Heart left ventricle (tissue), 16 donors: ENCODE measurements around the gene CYB561A3. TPM values are rescaled to one million over a fixed set of nuclear protein-coding genes. Genes with fewer than 3 reads are reported as not detected.

Source experiments
- ATAC-seq, 4 donors: fragments of 200-7000 bp; cut with Tn5 transposase; one replicate each; pipeline ENCODE4 v1.9.1; 2020 to 2022; ENCODE audit warnings: moderate library complexity in 4 of 4, mild to moderate bottlenecking in 3 of 4, moderate number of reproducible peaks in 1 of 4
- DNase-seq, 5 donors: peaks; one replicate each; pipeline ENCODE4 v3.0.0-alpha.2; 2020
- H3K27ac ChIP-seq, 12 donors: fragments of 200-600 bp; sonication (generic) in 4 of 12; one replicate each; pipeline versions ENCODE4 v1.5.0 to v1.8.0; 2016 to 2022; ENCODE audit warnings: mild to moderate bottlenecking in 2 of 12
- H3K27me3 ChIP-seq, 9 donors: fragments of 200-600 bp; sonication (generic) in 2 of 9; one replicate each; pipeline versions ENCODE4 v1.5.1 to v1.8.0; 2016 to 2022; ENCODE audit warnings: mild to moderate bottlenecking in 3 of 9
- H3K36me3 ChIP-seq, 9 donors: fragments of 200-600 bp; sonication (generic) in 2 of 9; one replicate each; pipeline versions ENCODE4 v1.5.0 to v1.8.0; 2018 to 2022; ENCODE audit warnings: mild to moderate bottlenecking in 2 of 9
- H3K4me1 ChIP-seq, 12 donors: fragments of 200-600 bp; sonication (generic) in 4 of 12; one replicate each; pipeline versions ENCODE4 v1.5.0 to v1.8.0; 2016 to 2022; ENCODE audit warnings: mild to moderate bottlenecking in 3 of 12
- H3K4me3 ChIP-seq, 12 donors: fragments of 200-600 bp; sonication (generic) in 4 of 12; one replicate each; pipeline versions ENCODE4 v1.5.0 to v1.8.0; 2017 to 2022; ENCODE audit warnings: mild to moderate bottlenecking in 9 of 12, moderate library complexity in 4 of 12
- H3K9me3 ChIP-seq, 12 donors: fragments of 200-600 bp; sonication (generic) in 4 of 12; one replicate each; pipeline versions ENCODE4 v1.5.0 to v1.8.0; 2016 to 2022; ENCODE audit warnings: mild to moderate bottlenecking in 1 of 12
- POLR2A ChIP-seq, 2 donors: fragments of 450-650 bp; IDR thresholded peaks; one replicate each; pipeline ENCODE4 v1.6.1; 2017; ENCODE audit warnings: antibody characterized with exemption in 2 of 2, mild to moderate bottlenecking in 2 of 2, moderate library complexity in 2 of 2
- whole genome bisulfite sequencing, 4 donors: extraction: QIAGEN DNeasy Blood & Tissue Kit in 2 of 4; methylation state at CpG; one replicate each; pipeline versions ENCODE4 v1.1.5 to v1.1.7; 2013 to 2018; 5-methylcytosine and 5-hydroxymethylcytosine counted together
- intact Hi-C, 10 donors: fragments of 100-400 bp; cut with DNase I; formaldehyde crosslinking; loops; one replicate each; pipeline versions ENCODE4 v1.11.1 to v1.14.2; 2022
- polyA plus RNA-seq, 2 donors: library from polyadenylated mRNA; stranded (reverse); fragments of 200-250 nt; gene quantifications; one replicate each; pipeline ENCODE4 v1.2.3, GENCODE V29; 2013
- total RNA-seq, 9 donors: library from RNA; depleted of rRNA in 2 of 9; stranded (reverse); fragments of >200 nt in 2 of 9; fragmentation: NEBNext Ultra II Directional in 3 of 9; extraction: Animal tissue kit (Norgen Biotek cat#: 25700) in 3 of 9; gene quantifications; one replicate each; pipeline versions ENCODE4 v1.1.0 to v1.2.4, GENCODE V29; 2016 to 2023
- TF ChIP-seq, protein P1 (sequence below), 12 donors: fragments of 200-600 bp; sonication (generic) in 4 of 12; IDR thresholded peaks; one replicate each; pipeline versions ENCODE4 v1.5.0 to v1.8.0; 2018 to 2022; ENCODE audit warnings: antibody characterized with exemption in 12 of 12, mild to moderate bottlenecking in 5 of 12
- donor health status: ischemic (EF 13 %, LVEDD 7.1; RV severe dilation, severe dysfunction).
- donor health status: healthy with polysubstance abuse.
- donor health status: DM: no; HTN: yes; CAD: no.
- donor health status: DM: no; HTN: no; CAD: no.
- donor health status: ischemic (EF 25% LVEDD 6.9; RV normal size, moderate dysfunction).
- donor health status: ischemic (EF 25% LVEDD 5.7; RV mildly dilated, moderate dysfunction).
- donor health status: healthy.
- donor health status: DM: yes; HTN: yes; CAD: no.
- donor health status: ischemic (EF 35%, LVEDD 5.7; RV mildly dilated, moderate dysfunction).
- donor health status: nonischemic (EF 11% LVEDD 7.7; RV severe dilation, severe dysfunction).
- donor health status: DM: yes; HTN: yes; CAD: no.
- donor health status: PGD.
- donor health status: ischemic (EF 29% LVEDD 5.4; RV normal size, mild dysfunction).
- donor health status: nonischemic (EF 23%, LVEDD 6.1; RV moderate dilation, normal function).

CYB561A3 gene
- total and polyA plus RNA-seq, 11 donors = 6.7 to 23.9 (median 11.9) TPM

DNA sequence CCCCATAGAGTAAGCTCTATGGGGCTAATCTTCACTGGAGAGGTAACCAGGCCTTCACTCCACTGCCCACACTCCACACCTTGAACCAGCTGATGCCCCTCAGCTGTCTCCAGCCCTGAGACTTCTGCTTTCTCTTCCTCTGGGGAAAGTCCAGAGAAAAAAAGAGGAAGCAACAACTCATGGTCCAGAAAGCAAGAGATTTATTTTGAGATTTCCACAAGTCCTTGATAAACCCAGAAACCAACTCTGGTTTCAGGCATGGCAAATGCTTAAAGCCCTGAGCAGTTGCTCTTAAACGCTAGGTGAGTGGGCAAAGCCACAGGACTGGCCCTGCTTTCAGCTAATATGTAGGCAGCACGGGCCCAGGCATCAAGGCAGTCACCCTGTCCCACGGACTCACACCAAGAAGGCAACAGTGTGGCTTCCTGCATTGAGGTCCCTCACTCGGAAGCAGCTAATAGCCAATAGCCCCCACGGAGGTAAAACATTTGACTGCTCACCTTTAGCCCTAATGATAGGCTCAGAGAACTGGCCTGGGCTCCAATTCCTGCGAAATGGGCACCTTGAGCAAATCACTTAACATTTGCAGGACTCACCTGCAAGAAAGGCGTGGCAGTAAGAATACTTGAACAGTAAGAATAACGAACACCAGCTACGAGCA is 4.3 kb downstream of the CYB561A3 start:
- Histone ChIP-seq H3K4me3 (peak overlapping the region in 1 of 12 donors; percentile 5), H3K27ac (peak overlapping the region in 1 of 12 donors; percentile 86), H3K36me3 (peaks cover 0 to 41% (median 15%) of the 10 kb centered on the region in 9 donors), H3K9me3 (no peaks in the 10 kb centered on the region), H3K27me3 (no peaks in the 10 kb centered on the region), H3K4me1 (peaks cover 0 to 47% (median 18%) of the 10 kb centered on the region in 12 donors)
- intact Hi-C loops = no loop called here
- ATAC-seq (no peak), DNase-seq (no peak)
- WGBS, 4 donors = 91 to 94% (median 94%) methylated on average over 7 to 9 of the region's 9 CpGs
- TF ChIP-seq POLR2A (IDR thresholded peaks at IDR 0.05) = no peak
- TF ChIP-seq, protein P1, sequence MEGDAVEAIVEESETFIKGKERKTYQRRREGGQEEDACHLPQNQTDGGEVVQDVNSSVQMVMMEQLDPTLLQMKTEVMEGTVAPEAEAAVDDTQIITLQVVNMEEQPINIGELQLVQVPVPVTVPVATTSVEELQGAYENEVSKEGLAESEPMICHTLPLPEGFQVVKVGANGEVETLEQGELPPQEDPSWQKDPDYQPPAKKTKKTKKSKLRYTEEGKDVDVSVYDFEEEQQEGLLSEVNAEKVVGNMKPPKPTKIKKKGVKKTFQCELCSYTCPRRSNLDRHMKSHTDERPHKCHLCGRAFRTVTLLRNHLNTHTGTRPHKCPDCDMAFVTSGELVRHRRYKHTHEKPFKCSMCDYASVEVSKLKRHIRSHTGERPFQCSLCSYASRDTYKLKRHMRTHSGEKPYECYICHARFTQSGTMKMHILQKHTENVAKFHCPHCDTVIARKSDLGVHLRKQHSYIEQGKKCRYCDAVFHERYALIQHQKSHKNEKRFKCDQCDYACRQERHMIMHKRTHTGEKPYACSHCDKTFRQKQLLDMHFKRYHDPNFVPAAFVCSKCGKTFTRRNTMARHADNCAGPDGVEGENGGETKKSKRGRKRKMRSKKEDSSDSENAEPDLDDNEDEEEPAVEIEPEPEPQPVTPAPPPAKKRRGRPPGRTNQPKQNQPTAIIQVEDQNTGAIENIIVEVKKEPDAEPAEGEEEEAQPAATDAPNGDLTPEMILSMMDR (IDR thresholded peaks at IDR 0.05) = no peak

DNA sequence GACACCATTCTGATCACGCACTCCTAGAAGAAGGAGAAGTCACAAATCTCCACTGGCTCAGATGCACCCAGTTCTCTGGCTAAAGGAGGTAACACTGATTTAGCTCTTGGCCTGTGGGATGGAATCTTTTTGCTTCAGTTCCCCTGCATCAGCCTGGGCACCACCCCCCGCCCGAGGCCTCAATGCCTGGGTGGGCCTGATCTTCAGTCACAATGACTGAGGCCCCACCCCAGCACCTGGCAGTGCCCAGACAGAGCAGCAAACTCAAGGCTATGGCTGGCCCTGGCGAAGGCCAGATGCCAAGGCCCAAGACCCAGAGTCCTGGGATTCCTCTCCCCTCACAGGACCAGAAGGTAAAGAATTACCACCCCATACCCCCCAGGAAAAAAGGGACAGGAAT is 5.0 kb downstream of the CYB561A3 start:
- TF ChIP-seq, protein P1 (IDR thresholded peaks at IDR 0.05) = no peak
- no peak for TF ChIP-seq POLR2A (IDR thresholded peaks at IDR 0.05)
- intact Hi-C loops = no loop called here
- H3K4me1 ChIP-seq = peaks cover 0 to 47% (median 18%) of the 10 kb centered on the region in 12 donors
- no peaks in the 10 kb centered on the region for H3K9me3 ChIP-seq
- no peaks in the 10 kb centered on the region for H3K27me3 ChIP-seq
- no peak overlapping the region for H3K4me3 ChIP-seq
- 93 to 100% (median 97%) methylated on average over 4 of the region's 4 CpGs for WGBS, 4 donors
- peaks cover 0 to 47% (median 19%) of the 10 kb centered on the region in 9 donors for H3K36me3 ChIP-seq
- DNase-seq (no peak), ATAC-seq (no peak)
- peak overlapping the region in 1 of 12 donors; percentile 15 for H3K27ac ChIP-seq

DNA sequence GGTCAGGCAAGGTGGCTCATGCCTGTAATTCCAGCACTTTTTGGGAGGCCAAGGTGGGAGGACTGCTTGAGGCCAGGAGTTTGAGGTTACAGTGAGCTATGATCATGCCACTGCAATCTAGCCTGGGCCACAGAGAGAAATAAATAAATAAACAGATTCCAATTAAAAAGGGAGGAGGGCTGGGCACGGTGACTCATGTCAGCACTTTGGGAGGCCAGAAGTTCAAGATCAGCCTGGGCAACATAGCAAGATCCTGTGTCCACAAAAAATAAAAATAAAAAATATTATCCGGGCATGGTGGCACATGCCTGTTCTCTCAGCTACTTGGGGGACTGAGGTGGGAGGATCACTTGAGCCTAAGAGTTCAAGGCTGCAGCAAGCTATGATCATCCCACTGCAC is 7.5 kb downstream of the CYB561A3 start:
- TF ChIP-seq, protein P1 (IDR thresholded peaks at IDR 0.05) = no peak
- TF ChIP-seq POLR2A (IDR thresholded peaks at IDR 0.05) = no peak
- Histone ChIP-seq H3K27me3 (no peaks in the 10 kb centered on the region), H3K36me3 (peaks cover 0 to 70% (median 38%) of the 10 kb centered on the region in 9 donors)

DNA sequence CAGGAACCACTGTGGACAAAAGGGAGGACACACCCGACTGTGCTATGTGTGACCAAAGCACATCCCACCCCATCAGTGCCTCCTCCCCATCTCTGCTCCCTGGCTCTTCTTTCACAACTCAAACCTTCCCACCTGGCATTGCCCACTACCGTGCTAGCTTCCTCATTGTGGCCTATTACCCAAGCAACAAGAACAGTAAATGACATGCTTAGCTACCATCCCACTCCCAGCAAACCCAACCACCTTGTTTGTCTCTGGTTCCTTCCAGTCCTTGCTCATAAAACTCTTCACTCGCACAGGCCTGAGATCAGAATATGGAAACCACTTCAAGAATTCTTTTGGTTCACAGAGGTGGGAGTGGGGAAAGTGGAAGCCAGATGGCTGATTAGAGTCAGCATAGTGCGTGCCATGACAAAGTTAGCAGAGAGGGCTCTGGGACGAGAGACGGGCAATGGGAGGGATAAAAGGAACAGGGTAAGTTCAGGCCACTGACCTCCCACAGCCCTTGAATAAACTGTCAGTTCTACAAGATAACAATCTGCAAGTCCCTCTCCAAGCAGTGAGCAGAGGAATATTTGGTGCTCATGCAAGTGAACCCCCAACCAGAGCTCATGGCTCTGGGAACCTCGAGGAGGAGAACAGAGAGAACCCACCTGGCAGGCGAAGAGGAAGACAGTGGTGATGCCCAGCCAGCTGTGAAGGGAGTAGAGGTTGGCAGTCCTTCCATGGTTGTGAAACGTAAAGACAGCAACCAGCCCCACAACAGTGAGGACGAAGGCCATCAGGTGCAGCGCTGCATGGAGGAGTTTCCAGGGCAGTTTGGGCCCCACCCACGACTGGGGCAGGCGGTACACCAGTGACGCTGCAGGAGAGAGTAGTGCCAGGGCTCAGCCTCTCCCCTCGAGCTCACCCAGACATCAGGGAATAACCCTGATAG is 8.3 kb downstream of the CYB561A3 start:
- DNase-seq (peak in 1 of 5 donors; percentile 6), ATAC-seq (no peak)
- H3K9me3 ChIP-seq = no peaks in the 10 kb centered on the region
- no peak overlapping the region for H3K27ac ChIP-seq
- no peak overlapping the region for H3K4me3 ChIP-seq
- 87 to 92% (median 90%) methylated on average over 14 to 15 of the region's 15 CpGs for WGBS, 4 donors
- H3K4me1 ChIP-seq = peaks cover 0 to 20% (median 0%) of the 10 kb centered on the region in 12 donors
- no peaks in the 10 kb centered on the region for H3K27me3 ChIP-seq
- TF ChIP-seq POLR2A (IDR thresholded peaks at IDR 0.05) = no peak
- TF ChIP-seq, protein P1 (IDR thresholded peaks at IDR 0.05) = no peak
- H3K36me3 ChIP-seq = peaks cover 0 to 78% (median 43%) of the 10 kb centered on the region in 9 donors
- intact Hi-C loops = no loop called here

More for the DNA sequence above, 7.5 kb downstream of the CYB561A3 start:
- peaks cover 0 to 25% (median 0%) of the 10 kb centered on the region in 12 donors for H3K4me1 ChIP-seq
- WGBS, 4 donors = 89 to 94% (median 90%) methylated on average over 2 of the region's 2 CpGs
- no peak overlapping the region for H3K27ac ChIP-seq
- intact Hi-C loops = no loop called here
- no peaks in the 10 kb centered on the region for H3K9me3 ChIP-seq
- DNase-seq = peak in 1 of 5 donors; percentile 0
- H3K4me3 ChIP-seq = no peak overlapping the region
- ATAC-seq = no peak
